Fibroblast of lung (primary cell): Measurements from ENCODE around the gene METAP1D. TPM values are rescaled to one million over a fixed set of nuclear protein-coding genes. Genes with fewer than 3 reads are reported as not detected.

Source experiments
- DNase-seq, 2 donors: peaks; one replicate each; pipeline versions ENCODE4 v3.0.0 to v3.0.0-alpha.2; 2010; ENCODE audit warnings: low read depth in 2 of 2
- H2AFZ ChIP-seq: 2 replicates; pipeline ENCODE4 v1.5.1; 2012; ENCODE audit warnings: low read length, control low read depth, inconsistent platforms
- H3K27ac ChIP-seq: 2 replicates; pipeline ENCODE4 v1.5.1; 2011; ENCODE audit warnings: low read length, control low read depth; ENCODE audit not compliant: insufficient read depth
- H3K27me3 ChIP-seq: 2 replicates; pipeline ENCODE4 v1.5.1; 2011; ENCODE audit warnings: mild to moderate bottlenecking, low read length; ENCODE audit not compliant: control insufficient read depth, insufficient read depth
- H3K36me3 ChIP-seq: 2 replicates; pipeline ENCODE4 v1.5.1; 2011; ENCODE audit warnings: low read length; ENCODE audit not compliant: control insufficient read depth, insufficient read depth
- H3K4me1 ChIP-seq: 2 replicates; pipeline ENCODE4 v1.5.1; 2011; ENCODE audit warnings: low read length; ENCODE audit not compliant: control insufficient read depth, insufficient read depth; ENCODE audit errors: extremely low read depth
- H3K4me2 ChIP-seq: 2 replicates; pipeline ENCODE4 v1.5.1; 2011; ENCODE audit warnings: low read length, control low read depth; ENCODE audit not compliant: insufficient read depth; ENCODE audit errors: extremely low read depth
- H3K4me3 ChIP-seq, 4 experiments: fragments of 200-600 bp in 1 of 4; sonication (generic) in 1 of 4; replicated peaks in 1 of 4; 2 replicates each; pipeline ENCODE4 v1.5.1; 2011 to 2016; ENCODE audit warnings: low read length in 4 of 4, low read depth in 3 of 4, mild to moderate bottlenecking in 3 of 4, control low read depth in 2 of 4, inconsistent platforms in 1 of 4, mixed read lengths in 1 of 4; ENCODE audit not compliant: insufficient read depth in 1 of 4; ENCODE audit errors: control extremely low read depth in 1 of 4
- H3K79me2 ChIP-seq: 2 replicates; pipeline ENCODE4 v1.5.1; 2012; ENCODE audit warnings: mild to moderate bottlenecking, low read length, inconsistent platforms; ENCODE audit not compliant: control insufficient read depth, insufficient read depth
- H3K9ac ChIP-seq: 2 replicates; pipeline ENCODE4 v1.5.1; 2011; ENCODE audit warnings: mild to moderate bottlenecking, low read length, control low read depth; ENCODE audit not compliant: insufficient read depth
- H3K9me3 ChIP-seq: 2 replicates; pipeline ENCODE4 v1.5.1; 2012; ENCODE audit warnings: low read depth, low read length; ENCODE audit not compliant: control insufficient read depth, insufficient read depth
- H4K20me1 ChIP-seq: 2 replicates; pipeline ENCODE4 v1.5.1; 2011; ENCODE audit warnings: low read length; ENCODE audit not compliant: control insufficient read depth, insufficient read depth; ENCODE audit errors: extremely low read depth
- EZH2 ChIP-seq: IDR thresholded peaks from 2 replicates; pipeline ENCODE4 v1.5.1; 2012; ENCODE audit warnings: low read length, control low read depth, mild to moderate bottlenecking; ENCODE audit errors: missing control alignments
- polyA plus RNA-seq, 2 donors: library from polyadenylated mRNA; depleted of rRNA in 1 of 2; stranded (reverse) in 1 of 2; unstranded in 1 of 2; fragments of >200 nt; gene quantifications; 2 replicates each; pipeline ENCODE4 v1.2.1, GENCODE V29; 2011 to 2012; ENCODE audit warnings: missing spikeins in 1 of 2
- total RNA-seq: library from RNA; depleted of rRNA; stranded (reverse); fragments of >200 nt; gene quantifications from 2 replicates; pipeline ENCODE4 v1.2.1, GENCODE V29; 2014
- TF ChIP-seq, protein P1 (sequence below), 2 donors: IDR thresholded peaks in 1 of 2; conservative IDR thresholded peaks in 1 of 2; 1 replicate in 1 of 2; 2 replicates in 1 of 2; pipeline ENCODE4 v1.5.1; 2011 to 2012; ENCODE audit warnings: low read length in 2 of 2, control low read depth in 1 of 2, inconsistent platforms in 1 of 2, low read depth in 1 of 2, mild to moderate bottlenecking in 1 of 2

Gene METAP1D
- total and polyA plus RNA-seq, 2 donors (not counting 1 experiment from before 2014, with no cell fraction given), result 6.7 to 6.8 TPM

GRCh38 chr2:172098650-172099471 is 99.1 kb downstream of the METAP1D start:
- no peaks in the 10 kb centered on the region for H4K20me1 ChIP-seq
- H3K9me3 ChIP-seq, result no peaks in the 10 kb centered on the region
- peak overlapping the region; percentile 40 for H3K9ac ChIP-seq
- peak in 1 of 2 donors; percentile 76 for DNase-seq
- no peak for TF ChIP-seq EZH2
- TF ChIP-seq, protein P1, sequence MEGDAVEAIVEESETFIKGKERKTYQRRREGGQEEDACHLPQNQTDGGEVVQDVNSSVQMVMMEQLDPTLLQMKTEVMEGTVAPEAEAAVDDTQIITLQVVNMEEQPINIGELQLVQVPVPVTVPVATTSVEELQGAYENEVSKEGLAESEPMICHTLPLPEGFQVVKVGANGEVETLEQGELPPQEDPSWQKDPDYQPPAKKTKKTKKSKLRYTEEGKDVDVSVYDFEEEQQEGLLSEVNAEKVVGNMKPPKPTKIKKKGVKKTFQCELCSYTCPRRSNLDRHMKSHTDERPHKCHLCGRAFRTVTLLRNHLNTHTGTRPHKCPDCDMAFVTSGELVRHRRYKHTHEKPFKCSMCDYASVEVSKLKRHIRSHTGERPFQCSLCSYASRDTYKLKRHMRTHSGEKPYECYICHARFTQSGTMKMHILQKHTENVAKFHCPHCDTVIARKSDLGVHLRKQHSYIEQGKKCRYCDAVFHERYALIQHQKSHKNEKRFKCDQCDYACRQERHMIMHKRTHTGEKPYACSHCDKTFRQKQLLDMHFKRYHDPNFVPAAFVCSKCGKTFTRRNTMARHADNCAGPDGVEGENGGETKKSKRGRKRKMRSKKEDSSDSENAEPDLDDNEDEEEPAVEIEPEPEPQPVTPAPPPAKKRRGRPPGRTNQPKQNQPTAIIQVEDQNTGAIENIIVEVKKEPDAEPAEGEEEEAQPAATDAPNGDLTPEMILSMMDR (conservative IDR thresholded peaks at IDR 0.05 in 1 of 2, IDR thresholded peaks at IDR 0.05 in 1 of 2; ENCODE audit: low read depth in 1 of 2, low read length in 2 of 2), result no peak
- no peaks in the 10 kb centered on the region for H3K36me3 ChIP-seq
- peak overlapping the region; percentile 65 for H2AFZ ChIP-seq
- peak overlapping the region; percentile 56 for H3K27ac ChIP-seq
- H3K79me2 ChIP-seq, result no peaks in the 10 kb centered on the region
- H3K4me2 ChIP-seq, result peak overlapping the region; percentile 77
- peaks cover 18% of the 10 kb centered on the region for H3K4me1 ChIP-seq
- H3K27me3 ChIP-seq, result peaks cover 10% of the 10 kb centered on the region
- H3K4me3 ChIP-seq, result peak overlapping the region; percentile 30 to 59 (median 42)

GRCh38 chr2:172099472-172100079 is 99.8 kb downstream of the METAP1D start:
- Histone ChIP-seq H3K36me3 (no peaks in the 10 kb centered on the region), H3K79me2 (no peaks in the 10 kb centered on the region), H3K27ac (peak overlapping the region; percentile 56), H3K27me3 (peaks cover 5% of the 10 kb centered on the region), H3K4me3 (peak overlapping the region; percentile 30 to 59 (median 40)), H2AFZ (no peak overlapping the region), H3K4me2 (peak overlapping the region; percentile 58), H4K20me1 (no peaks in the 10 kb centered on the region), H3K4me1 (peaks cover 18% of the 10 kb centered on the region), H3K9me3 (no peaks in the 10 kb centered on the region), H3K9ac (peak overlapping the region; percentile 40)
- no peak for DNase-seq
- TF ChIP-seq, protein P1 (conservative IDR thresholded peaks at IDR 0.05 in 1 of 2, IDR thresholded peaks at IDR 0.05 in 1 of 2; ENCODE audit: low read depth in 1 of 2, low read length in 2 of 2), result no peak
- TF ChIP-seq EZH2, result no peak
